Nephron progenitor cell (in vitro differentiated cells): Measurements from ENCODE around the gene OPN1MW.
"Not testable (repeated sequence)": the region's sequence is repeated elsewhere in the genome, so short reads cannot be mapped to it uniquely, and the experiment has no call there.

ENCODE experiments used
- DNase-seq: peaks from one replicate; pipeline ENCODE4 v3.0.0; 2021
- H3K27ac Mint-ChIP-seq: 2 replicates; pipeline ENCODE4 v1.8.0; 2021; ENCODE audit warnings: mild to moderate bottlenecking, moderate library complexity, mixed read lengths
- H3K27me3 Mint-ChIP-seq: 2 replicates; pipeline ENCODE4 v1.8.0; 2021; ENCODE audit warnings: mild to moderate bottlenecking, low read depth, mixed read lengths; ENCODE audit not compliant: poor library complexity
- H3K36me3 Mint-ChIP-seq: 2 replicates; pipeline ENCODE4 v1.8.0; 2021; ENCODE audit warnings: low read depth, mixed read lengths
- H3K4me1 Mint-ChIP-seq: 2 replicates; pipeline ENCODE4 v1.8.0; 2021; ENCODE audit warnings: mixed read lengths
- H3K4me3 Mint-ChIP-seq: 2 replicates; pipeline ENCODE4 v1.8.0; 2021; ENCODE audit warnings: mild to moderate bottlenecking, moderate library complexity, mixed read lengths
- H3K9me3 Mint-ChIP-seq: 2 replicates; pipeline ENCODE4 v1.8.0; 2021; ENCODE audit warnings: mild to moderate bottlenecking, moderate library complexity, mixed read lengths
- TF ChIP-seq, protein P1 (sequence below): fragments of 200-600 bp; sonication (generic); IDR thresholded peaks from 2 replicates; pipeline ENCODE4 v1.5.0; 2021; ENCODE audit warnings: antibody characterized with exemption

The OPN1MW gene

DNA sequence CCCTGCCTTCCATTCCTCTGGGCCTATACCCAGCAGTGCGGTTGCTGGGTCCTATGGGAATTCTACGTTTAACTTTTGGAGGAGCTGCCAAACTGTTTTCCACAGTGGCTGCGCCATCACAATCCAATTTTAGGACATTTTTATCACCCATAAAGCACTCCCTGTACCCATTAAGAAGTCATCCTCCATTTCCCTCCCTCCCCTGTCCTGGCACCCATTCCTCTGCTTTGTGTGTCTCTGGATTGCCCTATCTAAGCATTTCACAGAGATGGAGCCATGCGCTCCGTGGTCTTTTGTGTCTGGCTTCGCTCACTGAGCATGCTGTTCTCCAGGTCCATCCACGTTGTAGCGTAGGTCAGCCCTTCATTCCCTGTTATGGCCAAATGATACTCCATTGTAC is 40.0 kb upstream of the OPN1MW start:
- peaks cover 9% of the 10 kb centered on the region for H3K27me3 Mint-ChIP-seq
- H3K4me3 Mint-ChIP-seq = no peak overlapping the region
- H3K36me3 Mint-ChIP-seq = no peaks in the 10 kb centered on the region
- H3K27ac Mint-ChIP-seq = no peak overlapping the region
- DNase-seq = no peak
- TF ChIP-seq, protein P1, sequence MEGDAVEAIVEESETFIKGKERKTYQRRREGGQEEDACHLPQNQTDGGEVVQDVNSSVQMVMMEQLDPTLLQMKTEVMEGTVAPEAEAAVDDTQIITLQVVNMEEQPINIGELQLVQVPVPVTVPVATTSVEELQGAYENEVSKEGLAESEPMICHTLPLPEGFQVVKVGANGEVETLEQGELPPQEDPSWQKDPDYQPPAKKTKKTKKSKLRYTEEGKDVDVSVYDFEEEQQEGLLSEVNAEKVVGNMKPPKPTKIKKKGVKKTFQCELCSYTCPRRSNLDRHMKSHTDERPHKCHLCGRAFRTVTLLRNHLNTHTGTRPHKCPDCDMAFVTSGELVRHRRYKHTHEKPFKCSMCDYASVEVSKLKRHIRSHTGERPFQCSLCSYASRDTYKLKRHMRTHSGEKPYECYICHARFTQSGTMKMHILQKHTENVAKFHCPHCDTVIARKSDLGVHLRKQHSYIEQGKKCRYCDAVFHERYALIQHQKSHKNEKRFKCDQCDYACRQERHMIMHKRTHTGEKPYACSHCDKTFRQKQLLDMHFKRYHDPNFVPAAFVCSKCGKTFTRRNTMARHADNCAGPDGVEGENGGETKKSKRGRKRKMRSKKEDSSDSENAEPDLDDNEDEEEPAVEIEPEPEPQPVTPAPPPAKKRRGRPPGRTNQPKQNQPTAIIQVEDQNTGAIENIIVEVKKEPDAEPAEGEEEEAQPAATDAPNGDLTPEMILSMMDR = no peak
- no peaks in the 10 kb centered on the region for H3K4me1 Mint-ChIP-seq
- H3K9me3 Mint-ChIP-seq = peaks cover 54% of the 10 kb centered on the region

DNA sequence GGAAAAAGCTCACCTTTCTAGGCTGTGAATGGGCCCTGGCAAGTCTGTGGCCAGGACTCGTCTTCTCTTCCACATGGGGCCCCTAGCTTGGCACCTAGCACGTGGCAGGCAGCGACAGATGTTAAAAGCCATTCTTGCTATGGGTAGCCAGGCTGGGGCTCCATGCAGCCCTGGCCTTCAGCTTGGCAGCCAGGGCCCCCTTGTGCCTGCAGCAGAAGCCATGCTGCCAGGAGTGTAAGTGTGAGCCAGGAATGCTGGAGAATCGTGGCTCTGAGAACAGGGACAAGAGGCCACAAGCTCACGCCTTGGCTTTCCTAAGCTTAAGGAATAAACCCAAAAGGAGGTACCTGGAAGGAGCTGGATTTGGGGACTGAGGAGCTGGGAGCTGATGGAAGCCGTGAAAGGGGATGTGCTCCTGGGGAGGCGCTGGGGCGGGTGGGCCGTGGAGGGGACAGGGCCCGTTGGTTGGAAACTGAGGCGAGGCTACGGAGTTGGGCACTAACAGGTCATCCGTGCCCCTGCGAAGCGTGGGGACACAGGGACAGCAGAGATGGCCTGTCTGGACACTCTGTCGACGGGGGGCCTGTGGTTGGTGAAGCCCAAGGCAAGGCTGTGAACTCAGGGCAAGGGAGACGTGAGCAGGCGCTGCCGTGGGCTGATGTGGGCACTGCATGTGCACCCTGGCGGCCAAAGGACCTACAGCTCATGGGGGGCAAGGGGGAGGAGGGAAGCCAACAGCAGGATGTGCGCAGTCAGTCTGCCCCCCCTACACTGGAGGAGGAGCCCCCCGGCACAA is 39.2 kb upstream of the OPN1MW start:
- Mint-ChIP-seq H3K9me3 (peaks cover 48% of the 10 kb centered on the region), H3K4me1 (no peaks in the 10 kb centered on the region), H3K27ac (no peak overlapping the region), H3K27me3 (peaks cover 9% of the 10 kb centered on the region), H3K4me3 (no peak overlapping the region), H3K36me3 (no peaks in the 10 kb centered on the region)
- TF ChIP-seq, protein P1 = no peak
- DNase-seq = no peak

DNA sequence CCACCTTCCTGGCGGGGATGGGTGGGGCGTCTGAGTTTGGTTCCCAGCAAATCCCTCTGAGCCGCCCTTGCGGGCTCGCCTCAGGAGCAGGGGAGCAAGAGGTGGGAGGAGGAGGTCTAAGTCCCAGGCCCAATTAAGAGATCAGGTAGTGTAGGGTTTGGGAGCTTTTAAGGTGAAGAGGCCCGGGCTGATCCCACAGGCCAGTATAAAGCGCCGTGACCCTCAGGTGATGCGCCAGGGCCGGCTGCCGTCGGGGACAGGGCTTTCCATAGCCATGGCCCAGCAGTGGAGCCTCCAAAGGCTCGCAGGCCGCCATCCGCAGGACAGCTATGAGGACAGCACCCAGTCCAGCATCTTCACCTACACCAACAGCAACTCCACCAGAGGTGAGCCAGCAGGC is 38.4 kb upstream of the OPN1MW start, which contains the start of gene OPN1LW:
Gene OPN1LW, plus strand, starts transcription at position 234 of the 400 bp plus-strand sequence. Its CDS starts 41 bp downstream, at position 275.
- not testable (repeated sequence) for H3K4me1 Mint-ChIP-seq, H3K27me3 Mint-ChIP-seq, H3K27ac Mint-ChIP-seq, DNase-seq, H3K4me3 Mint-ChIP-seq, H3K36me3 Mint-ChIP-seq
- H3K9me3 Mint-ChIP-seq = peaks cover 44% of the 10 kb centered on the region

DNA sequence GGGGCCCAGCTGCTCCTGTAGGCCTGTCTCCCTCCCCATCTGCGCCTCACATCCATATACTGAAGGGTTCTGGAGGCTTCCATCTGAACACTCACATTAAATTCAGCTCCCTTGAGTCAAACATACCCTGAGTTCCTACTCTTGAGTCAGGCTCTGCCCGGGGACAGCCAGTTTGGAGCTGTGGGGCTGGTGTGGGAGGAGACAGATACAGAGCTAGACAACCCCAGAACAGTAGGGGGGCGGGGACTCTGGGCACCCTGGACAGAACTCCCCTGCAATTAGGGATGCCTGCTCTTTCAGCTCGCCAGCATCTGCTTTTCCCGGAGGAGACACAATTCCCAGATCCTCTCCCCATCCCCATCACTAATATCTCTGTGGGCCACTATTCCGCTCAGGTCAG is 31.4 kb upstream of the OPN1MW start:
- H3K4me3 Mint-ChIP-seq, H3K9me3 Mint-ChIP-seq, DNase-seq, H3K4me1 Mint-ChIP-seq, H3K27ac Mint-ChIP-seq, H3K36me3 Mint-ChIP-seq, H3K27me3 Mint-ChIP-seq: not testable (repeated sequence)

DNA sequence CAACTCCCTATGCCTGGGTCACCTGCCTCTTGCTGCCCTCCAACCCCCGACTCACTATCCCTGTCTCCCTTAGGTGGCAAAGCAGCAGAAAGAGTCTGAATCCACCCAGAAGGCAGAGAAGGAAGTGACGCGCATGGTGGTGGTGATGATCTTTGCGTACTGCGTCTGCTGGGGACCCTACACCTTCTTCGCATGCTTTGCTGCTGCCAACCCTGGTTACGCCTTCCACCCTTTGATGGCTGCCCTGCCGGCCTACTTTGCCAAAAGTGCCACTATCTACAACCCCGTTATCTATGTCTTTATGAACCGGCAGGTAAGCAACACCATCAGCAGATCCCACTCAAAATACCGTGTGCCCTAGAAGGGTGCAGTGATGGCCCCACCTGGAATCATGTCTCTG is 26.2 kb upstream of the OPN1MW start:
- H3K4me1 Mint-ChIP-seq, H3K27ac Mint-ChIP-seq, DNase-seq, H3K36me3 Mint-ChIP-seq, H3K4me3 Mint-ChIP-seq, H3K9me3 Mint-ChIP-seq, H3K27me3 Mint-ChIP-seq: not testable (repeated sequence)

DNA sequence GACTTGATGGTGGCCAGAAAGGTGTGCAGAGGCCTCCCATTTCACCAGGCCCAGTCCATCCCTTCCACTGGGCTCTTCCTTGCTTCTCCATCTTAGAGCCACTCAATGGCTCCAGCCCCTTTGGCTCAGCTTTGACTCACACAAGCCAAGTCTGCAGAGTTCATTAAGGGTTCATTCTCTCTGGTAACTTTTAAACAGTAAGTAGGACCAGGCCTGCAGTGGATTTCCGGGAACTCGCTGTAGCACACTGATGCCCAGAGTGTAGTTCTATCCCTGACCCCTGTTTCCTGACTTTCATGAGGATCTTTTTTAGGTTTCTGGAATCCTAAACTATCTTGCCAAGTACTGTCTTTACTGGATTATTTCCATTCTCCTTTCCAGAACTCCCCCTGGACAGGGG is 25.2 kb upstream of the OPN1MW start:
- not testable (repeated sequence) for H3K27ac Mint-ChIP-seq, H3K4me1 Mint-ChIP-seq, H3K9me3 Mint-ChIP-seq, H3K36me3 Mint-ChIP-seq, H3K27me3 Mint-ChIP-seq, H3K4me3 Mint-ChIP-seq, DNase-seq

DNA sequence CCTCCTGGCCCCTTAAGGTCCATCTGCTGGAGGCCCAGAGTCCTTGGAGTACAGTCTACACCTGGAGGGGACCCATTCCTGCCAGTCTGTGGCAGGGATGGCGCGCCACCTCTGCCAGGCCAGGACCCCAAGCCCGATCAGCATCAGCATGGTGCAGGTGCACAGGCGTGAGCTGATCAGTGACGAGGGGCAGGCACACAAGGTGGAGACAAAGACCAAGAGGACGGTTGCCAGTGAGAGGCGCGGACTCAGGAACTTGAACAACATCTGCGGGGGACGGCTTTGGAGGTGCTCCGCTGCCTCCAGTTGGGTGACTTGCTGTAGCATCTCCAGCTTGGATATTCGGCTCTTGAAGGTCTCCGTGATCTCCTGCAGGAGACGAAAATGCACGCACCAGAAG is 23.1 kb upstream of the OPN1MW start:
- H3K4me1 Mint-ChIP-seq, H3K27ac Mint-ChIP-seq, H3K9me3 Mint-ChIP-seq, H3K27me3 Mint-ChIP-seq, H3K4me3 Mint-ChIP-seq, DNase-seq, H3K36me3 Mint-ChIP-seq: not testable (repeated sequence)

DNA sequence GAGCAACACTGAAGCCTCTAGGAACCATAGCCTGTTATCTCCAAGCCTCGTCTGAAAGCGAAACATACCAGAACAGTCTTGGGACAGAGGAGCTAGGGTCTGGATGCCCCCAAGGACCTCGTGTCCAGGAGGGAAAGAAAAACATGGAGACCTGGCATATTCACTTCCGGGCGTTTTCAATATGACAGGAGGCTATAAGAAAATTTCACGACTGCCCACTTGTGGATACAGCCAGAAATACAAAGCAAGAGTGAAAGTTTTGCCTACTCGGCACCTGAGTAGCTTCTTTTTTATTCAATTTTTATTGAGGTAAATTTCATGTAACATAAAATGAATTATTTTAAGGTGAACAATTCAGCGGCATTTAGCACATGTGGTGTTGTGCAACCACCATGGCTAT is 17.5 kb upstream of the OPN1MW start:
- H3K36me3 Mint-ChIP-seq, H3K4me3 Mint-ChIP-seq, H3K4me1 Mint-ChIP-seq, H3K9me3 Mint-ChIP-seq, H3K27me3 Mint-ChIP-seq, H3K27ac Mint-ChIP-seq, DNase-seq: not testable (repeated sequence)

DNA sequence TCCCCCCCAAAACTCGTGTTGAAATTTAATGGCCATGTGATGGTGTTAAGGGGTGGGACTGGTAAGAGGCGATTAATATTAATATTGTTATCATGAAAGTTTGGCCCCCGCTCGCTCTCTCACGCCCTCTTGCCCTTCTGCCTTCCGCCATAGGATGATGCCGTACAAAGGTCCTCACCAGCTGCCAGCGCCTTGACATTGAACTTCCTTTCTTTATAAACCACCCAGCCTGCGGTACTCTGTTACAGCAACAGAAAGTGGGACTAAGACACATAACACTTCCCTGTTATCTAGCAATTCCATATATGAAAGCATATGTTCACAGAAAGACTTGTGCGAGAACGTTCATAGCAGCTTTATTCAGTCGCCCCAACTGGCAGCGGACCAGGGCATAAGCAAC is 14.0 kb upstream of the OPN1MW start:
- not testable (repeated sequence) for H3K4me1 Mint-ChIP-seq, H3K36me3 Mint-ChIP-seq

DNA sequence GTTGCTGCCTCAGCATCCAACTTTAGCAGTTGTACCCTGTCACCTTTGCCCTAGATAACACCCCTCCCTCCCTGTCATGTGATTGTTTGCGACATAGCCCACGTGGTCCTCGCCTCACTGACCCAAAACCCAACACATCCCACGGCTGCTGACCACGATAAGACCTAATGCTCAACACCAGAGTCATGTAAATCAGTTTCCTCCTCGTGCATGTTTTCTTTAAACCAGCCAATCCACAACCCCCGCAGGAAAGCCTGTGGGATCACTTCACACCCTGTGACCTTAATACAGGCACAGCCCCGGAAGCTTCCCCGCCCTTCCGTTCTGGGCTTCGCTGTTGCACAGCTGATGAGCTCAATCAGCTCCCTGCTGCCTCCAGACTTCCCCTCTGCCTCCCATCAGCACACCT is 9.9 kb upstream of the OPN1MW start:
- H3K27me3 Mint-ChIP-seq, H3K9me3 Mint-ChIP-seq, H3K4me3 Mint-ChIP-seq, H3K27ac Mint-ChIP-seq, H3K4me1 Mint-ChIP-seq, DNase-seq, H3K36me3 Mint-ChIP-seq: not testable (repeated sequence)

More for the DNA sequence above, 14.0 kb upstream of the OPN1MW start:
- not testable (repeated sequence) for H3K27me3 Mint-ChIP-seq, H3K27ac Mint-ChIP-seq, H3K4me3 Mint-ChIP-seq, DNase-seq, H3K9me3 Mint-ChIP-seq

DNA sequence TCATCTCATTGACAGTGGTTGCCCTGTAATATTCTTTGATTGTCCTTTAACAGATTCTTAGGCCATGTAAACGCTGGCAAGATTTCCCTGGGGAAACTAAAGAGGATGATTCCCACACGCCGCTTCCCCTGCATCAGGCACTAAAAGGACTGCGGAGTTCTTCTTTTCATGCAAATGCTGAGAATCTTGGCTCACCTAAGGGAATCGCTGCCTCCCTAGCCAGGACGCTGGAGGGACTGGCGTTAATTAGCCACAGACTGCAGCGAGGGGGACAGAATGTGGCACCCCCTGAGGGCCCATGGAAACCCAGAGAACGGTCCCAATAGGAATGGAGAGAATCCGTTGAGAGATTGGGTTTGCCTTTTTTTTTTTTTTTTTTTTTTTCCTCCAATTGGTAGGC is 8.0 kb upstream of the OPN1MW start:
- not testable (repeated sequence) for H3K36me3 Mint-ChIP-seq, DNase-seq, H3K9me3 Mint-ChIP-seq, H3K4me3 Mint-ChIP-seq, H3K27ac Mint-ChIP-seq, H3K4me1 Mint-ChIP-seq, H3K27me3 Mint-ChIP-seq

DNA sequence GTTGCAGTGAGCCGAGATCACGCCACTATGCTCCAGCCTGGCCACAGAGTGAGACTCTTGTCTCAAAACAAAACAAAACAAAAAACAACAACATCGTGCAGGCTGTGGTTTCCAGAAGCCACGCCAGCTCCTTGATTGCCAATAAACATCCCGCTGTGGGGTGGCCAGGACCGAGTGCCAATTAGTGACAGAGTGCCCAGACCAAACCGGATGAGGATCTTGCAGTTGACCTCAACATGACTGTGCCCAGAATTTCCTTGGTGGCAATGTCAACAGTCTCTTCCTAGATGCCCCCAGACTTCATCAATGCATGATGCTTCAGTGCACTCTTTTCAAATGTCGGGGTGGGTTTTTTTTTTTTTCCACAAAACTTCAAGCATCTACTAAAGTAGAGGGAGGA is 1.4 kb downstream of the OPN1MW start:
- H3K9me3 Mint-ChIP-seq, H3K27me3 Mint-ChIP-seq, H3K27ac Mint-ChIP-seq, DNase-seq, H3K4me1 Mint-ChIP-seq, H3K4me3 Mint-ChIP-seq, H3K36me3 Mint-ChIP-seq: not testable (repeated sequence)

DNA sequence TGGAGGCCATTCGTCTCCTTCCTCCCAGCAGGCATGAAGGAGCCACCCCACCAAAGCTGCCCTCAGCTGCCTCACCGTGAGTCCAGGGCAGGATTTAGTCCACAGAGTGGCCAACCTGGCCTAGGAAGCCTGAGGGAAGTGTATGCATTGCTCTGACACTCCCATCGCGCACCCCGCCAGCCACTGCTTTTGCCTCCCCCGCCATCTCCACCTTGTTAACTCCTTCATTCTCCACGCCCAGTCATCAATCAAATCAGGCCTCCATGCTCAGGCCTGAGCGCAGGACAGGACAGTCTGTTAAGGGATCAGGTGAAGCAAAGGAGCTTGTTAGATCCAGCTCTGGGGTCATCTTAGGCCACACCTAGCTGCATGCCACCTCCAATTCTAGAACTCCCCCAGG is 10.4 kb downstream of the OPN1MW start:
- not testable (repeated sequence) for DNase-seq, H3K36me3 Mint-ChIP-seq, H3K4me3 Mint-ChIP-seq, H3K9me3 Mint-ChIP-seq, H3K27ac Mint-ChIP-seq, H3K4me1 Mint-ChIP-seq, H3K27me3 Mint-ChIP-seq
